DND-41 (cell line): ENCODE data around the gene VKORC1.

Experiments
- ATAC-seq: fragments of 200-7000 bp; cut with Tn5 transposase; 3 replicates; pipeline ENCODE4 v1.9.1; 2021; ENCODE audit warnings: low read depth; ENCODE audit not compliant: insufficient read depth
- DNase-seq: peaks from one replicate; pipeline ENCODE4 v3.0.0-alpha.2; 2020
- H2AFZ ChIP-seq: 2 replicates; pipeline ENCODE4 v1.6.0; 2012; ENCODE audit warnings: low read depth, low read length
- H3K27ac ChIP-seq: 2 replicates; pipeline ENCODE4 v1.5.1; 2012; ENCODE audit warnings: low read length, inconsistent platforms
- H3K27me3 ChIP-seq: fragments of 200-600 bp; sonication (generic); 2 replicates; pipeline ENCODE4 v1.6.0; 2012; ENCODE audit warnings: low read length, mild to moderate bottlenecking, inconsistent platforms; ENCODE audit not compliant: insufficient read depth, poor library complexity
- H3K36me3 ChIP-seq: 2 replicates; pipeline ENCODE4 v1.5.1; 2012; ENCODE audit warnings: low read length, inconsistent platforms; ENCODE audit not compliant: insufficient read depth
- H3K4me1 ChIP-seq: 2 replicates; pipeline ENCODE4 v1.5.1; 2012; ENCODE audit warnings: mild to moderate bottlenecking, low read length; ENCODE audit not compliant: insufficient read depth
- H3K4me2 ChIP-seq: 2 replicates; pipeline ENCODE4 v1.6.0; 2012; ENCODE audit warnings: mild to moderate bottlenecking, moderate library complexity, low read length, inconsistent platforms; ENCODE audit not compliant: insufficient read depth
- H3K4me3 ChIP-seq, 2 experiments: fragments of 200-600 bp in 1 of 2; shearing (Covaris generic) in 1 of 2; 2 replicates each; pipeline ENCODE4 v1.5.1; 2012 to 2016; ENCODE audit warnings: inconsistent platforms in 2 of 2, low read length in 2 of 2, mild to moderate bottlenecking in 2 of 2, low read depth in 1 of 2, moderate library complexity in 1 of 2
- H3K79me2 ChIP-seq: 2 replicates; pipeline ENCODE4 v1.6.0; 2012; ENCODE audit warnings: low read length, inconsistent platforms; ENCODE audit not compliant: insufficient read depth
- H3K9ac ChIP-seq: 2 replicates; pipeline ENCODE4 v1.6.0; 2012; ENCODE audit warnings: low read depth, mild to moderate bottlenecking, inconsistent platforms, low read length, moderate library complexity
- H3K9me3 ChIP-seq: 2 replicates; pipeline ENCODE4 v1.5.1; 2012; ENCODE audit warnings: low read length, moderate library complexity, mild to moderate bottlenecking, inconsistent platforms; ENCODE audit not compliant: insufficient read depth, severe bottlenecking
- H4K20me1 ChIP-seq: 2 replicates; pipeline ENCODE4 v1.6.0; 2012; ENCODE audit warnings: low read length; ENCODE audit not compliant: insufficient read depth
- EZH2 ChIP-seq: IDR thresholded peaks from 3 replicates; pipeline ENCODE4 v1.6.1; 2012; ENCODE audit warnings: borderline replicate concordance, low read depth, mild to moderate bottlenecking, moderate library complexity, low read length, inconsistent platforms; ENCODE audit not compliant: severe bottlenecking
- TF ChIP-seq, protein P1 (sequence below): IDR thresholded peaks from 2 replicates; pipeline ENCODE4 v1.5.1; 2012; ENCODE audit warnings: borderline replicate concordance, low read length, moderate library complexity, mild to moderate bottlenecking; ENCODE audit not compliant: poor library complexity, severe bottlenecking; ENCODE audit errors: extremely low read depth

The VKORC1 gene

GRCh38 chr16:31077024-31077423 is 17.6 kb downstream of the VKORC1 start:
- Histone ChIP-seq H3K79me2 (peaks cover 90% of the 10 kb centered on the region), H3K9me3 (no peaks in the 10 kb centered on the region), H3K4me3 (no peak overlapping the region), H2AFZ (no peak overlapping the region), H3K27ac (no peak overlapping the region), H3K27me3 (no peaks in the 10 kb centered on the region), H3K4me1 (peaks cover 31% of the 10 kb centered on the region), H3K4me2 (no peak overlapping the region), H3K9ac (no peak overlapping the region), H4K20me1 (peaks cover 66% of the 10 kb centered on the region), H3K36me3 (peaks cover 64% of the 10 kb centered on the region)
- TF ChIP-seq, protein P1, sequence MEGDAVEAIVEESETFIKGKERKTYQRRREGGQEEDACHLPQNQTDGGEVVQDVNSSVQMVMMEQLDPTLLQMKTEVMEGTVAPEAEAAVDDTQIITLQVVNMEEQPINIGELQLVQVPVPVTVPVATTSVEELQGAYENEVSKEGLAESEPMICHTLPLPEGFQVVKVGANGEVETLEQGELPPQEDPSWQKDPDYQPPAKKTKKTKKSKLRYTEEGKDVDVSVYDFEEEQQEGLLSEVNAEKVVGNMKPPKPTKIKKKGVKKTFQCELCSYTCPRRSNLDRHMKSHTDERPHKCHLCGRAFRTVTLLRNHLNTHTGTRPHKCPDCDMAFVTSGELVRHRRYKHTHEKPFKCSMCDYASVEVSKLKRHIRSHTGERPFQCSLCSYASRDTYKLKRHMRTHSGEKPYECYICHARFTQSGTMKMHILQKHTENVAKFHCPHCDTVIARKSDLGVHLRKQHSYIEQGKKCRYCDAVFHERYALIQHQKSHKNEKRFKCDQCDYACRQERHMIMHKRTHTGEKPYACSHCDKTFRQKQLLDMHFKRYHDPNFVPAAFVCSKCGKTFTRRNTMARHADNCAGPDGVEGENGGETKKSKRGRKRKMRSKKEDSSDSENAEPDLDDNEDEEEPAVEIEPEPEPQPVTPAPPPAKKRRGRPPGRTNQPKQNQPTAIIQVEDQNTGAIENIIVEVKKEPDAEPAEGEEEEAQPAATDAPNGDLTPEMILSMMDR: no peak
- TF ChIP-seq EZH2: no peak
- DNase-seq (no peak), ATAC-seq (no peak)

- DNase-seq (no peak), ATAC-seq (no peak)
- peaks cover 59% of the 10 kb centered on the region for H3K36me3 ChIP-seq
- no peak overlapping the region for H3K27ac ChIP-seq
- peaks cover 94% of the 10 kb centered on the region for H3K79me2 ChIP-seq
- TF ChIP-seq, protein P1: no peak
- H2AFZ ChIP-seq: no peak overlapping the region
- H3K9ac ChIP-seq: no peak overlapping the region
- no peak overlapping the region for H3K4me3 ChIP-seq
- no peaks in the 10 kb centered on the region for H3K9me3 ChIP-seq
- H3K4me1 ChIP-seq: peaks cover 33% of the 10 kb centered on the region
- peaks cover 59% of the 10 kb centered on the region for H4K20me1 ChIP-seq
- H3K27me3 ChIP-seq: no peaks in the 10 kb centered on the region
- H3K4me2 ChIP-seq: peak overlapping the region; percentile 81; the same call in 1 of the 2 replicates
Measured at GRCh38 chr16:31076319-31076718, 18.3 kb downstream of the VKORC1 start.

DNA sequence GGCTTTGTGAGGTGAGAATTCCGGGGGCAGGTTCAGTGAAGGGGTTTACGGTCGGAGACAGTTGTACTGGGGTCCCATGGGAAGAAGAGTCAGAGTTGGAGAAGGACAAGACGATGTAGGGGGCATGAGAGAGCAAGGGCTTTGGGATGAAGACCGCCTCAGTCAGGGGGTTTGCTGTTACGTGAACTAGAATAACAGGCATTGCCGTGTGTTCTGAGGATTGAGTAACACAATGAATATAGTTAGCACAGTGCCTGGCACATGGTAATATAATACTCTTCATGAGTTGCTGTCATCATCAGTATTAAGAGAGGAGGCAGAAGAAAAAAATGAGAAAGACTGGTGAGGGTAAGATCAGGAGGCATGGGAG is 19.8 kb downstream of the VKORC1 start:
- ATAC-seq: no peak
- peaks cover 44% of the 10 kb centered on the region for H3K36me3 ChIP-seq
- no peak for DNase-seq
- peaks cover 25% of the 10 kb centered on the region for H3K4me1 ChIP-seq
- TF ChIP-seq, protein P1: peak; percentile 25
- TF ChIP-seq EZH2: no peak
- peak overlapping the region; percentile 70 for H3K9ac ChIP-seq
- peak overlapping the region; percentile 87 for H3K27ac ChIP-seq
- peaks cover 44% of the 10 kb centered on the region for H4K20me1 ChIP-seq
- peak overlapping the region; percentile 73 for H2AFZ ChIP-seq
- H3K79me2 ChIP-seq: peaks cover 91% of the 10 kb centered on the region
- peak overlapping the region; percentile 81 for H3K4me2 ChIP-seq
- no peaks in the 10 kb centered on the region for H3K27me3 ChIP-seq
- H3K9me3 ChIP-seq: no peaks in the 10 kb centered on the region
- peak overlapping the region; percentile 37 to 90 for H3K4me3 ChIP-seq
